Activated CD8-positive, alpha-beta memory T cell treated with anti-CD3 and anti-CD28 coated beads, Interleukin-2, amount 10 ng/mL, durations not matched to agents 7 days and 5 days (primary cell): ENCODE data around the gene NPAS2. TPM values are rescaled to one million over a fixed set of nuclear protein-coding genes. Genes with fewer than 3 reads are reported as not detected.

ENCODE experiments used
- ATAC-seq: fragments of 150-1000 bp; cut with Tn5 transposase; one replicate; pipeline ENCODE4 v1.10.0; 2021; ENCODE audit warnings: moderate library complexity
- CTCF ChIA-PET: fragments of 350-600 bp; sonication (Branson Sonifier 250); formaldehyde crosslinking; loops from one replicate; lab custom pipeline; 2021; ENCODE audit warnings: antibody characterized with exemption; lab: Charles Lee
- DNase-seq: peaks from one replicate; pipeline ENCODE4 v3.0.0-alpha.2; 2020
- H3K27ac Mint-ChIP-seq: one replicate; pipeline ENCODE4 v1.8.0; 2021; ENCODE audit warnings: mild to moderate bottlenecking, mixed read lengths
- H3K27me3 Mint-ChIP-seq: one replicate; pipeline ENCODE4 v1.8.0; 2021; ENCODE audit warnings: mixed read lengths
- H3K36me3 Mint-ChIP-seq: one replicate; pipeline ENCODE4 v1.8.0; 2021; ENCODE audit warnings: mild to moderate bottlenecking, mixed read lengths
- H3K4me1 Mint-ChIP-seq: one replicate; pipeline ENCODE4 v1.8.0; 2021; ENCODE audit warnings: mixed read lengths
- H3K4me3 Mint-ChIP-seq: one replicate; pipeline ENCODE4 v1.8.0; 2021; ENCODE audit warnings: mild to moderate bottlenecking, moderate library complexity, mixed read lengths
- H3K9me3 Mint-ChIP-seq: one replicate; pipeline ENCODE4 v1.8.0; 2022; ENCODE audit warnings: low read depth, mixed read lengths
- total RNA-seq, 2 experiments: library from RNA; stranded (reverse); gene quantifications; one replicate each; pipeline ENCODE4 v1.2.3, GENCODE V29; 2021

Gene NPAS2
- total RNA-seq, 2 experiments from 2014 or later, result 0.41 to 0.47 TPM

DNA sequence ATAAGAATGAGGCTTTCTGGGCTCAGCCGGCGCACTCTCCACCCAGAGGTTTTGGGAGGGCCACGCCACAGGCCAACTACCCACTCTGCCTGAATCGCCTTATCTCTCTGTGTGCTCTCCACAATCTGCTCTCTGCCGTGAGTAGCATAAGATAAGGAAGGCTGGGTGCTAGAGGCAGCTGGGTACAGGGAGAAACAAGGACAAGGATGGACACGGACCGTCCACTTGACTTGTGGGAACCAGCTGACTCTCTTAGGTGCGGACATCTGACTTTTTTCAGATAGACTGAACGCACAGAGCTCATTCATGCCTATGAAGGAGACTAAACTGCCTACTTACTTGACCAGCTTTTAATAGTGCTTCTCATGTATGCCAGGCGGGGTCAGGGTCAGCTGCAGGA is 14.3 kb downstream of the NPAS2 start:
- no peak for ATAC-seq
- H3K36me3 Mint-ChIP-seq, result no peaks in the 10 kb centered on the region
- H3K4me3 Mint-ChIP-seq, result no peak overlapping the region
- no peaks in the 10 kb centered on the region for H3K4me1 Mint-ChIP-seq
- CTCF ChIA-PET, result no interaction called here
- H3K27me3 Mint-ChIP-seq, result peaks cover 3% of the 10 kb centered on the region
- no peaks in the 10 kb centered on the region for H3K9me3 Mint-ChIP-seq
- no peak for DNase-seq
- H3K27ac Mint-ChIP-seq, result no peak overlapping the region

DNA sequence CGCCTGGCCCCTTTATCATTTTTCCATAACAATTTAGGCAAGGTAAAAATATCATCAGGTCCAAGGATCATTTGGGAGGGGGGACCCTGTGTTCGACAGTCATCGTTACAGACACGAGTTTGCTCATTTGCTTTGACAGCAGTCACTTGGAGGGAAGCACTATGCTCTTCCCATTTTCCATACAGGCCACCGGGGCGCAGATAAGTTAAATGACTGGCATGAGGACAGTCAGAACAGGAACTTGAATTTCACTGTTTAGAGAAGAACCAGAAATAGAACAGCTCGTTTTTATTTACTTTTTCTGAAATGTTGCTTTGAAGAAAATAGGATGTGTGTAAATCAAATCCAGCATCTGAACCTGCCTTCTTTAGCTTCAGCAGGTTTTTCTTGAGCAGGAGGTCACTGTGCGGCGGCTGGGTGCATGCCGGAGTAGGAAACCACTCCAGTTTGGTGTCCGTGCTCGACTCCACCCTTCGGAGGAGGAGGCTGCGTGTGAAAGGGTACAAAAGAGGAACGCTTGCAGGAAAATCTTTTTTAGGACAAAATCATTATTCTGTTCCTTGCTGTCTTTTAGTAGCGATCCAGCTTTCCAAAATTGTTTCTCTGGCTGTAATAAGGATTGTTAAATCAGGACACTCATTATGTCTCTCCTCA is 15.2 kb downstream of the NPAS2 start:
- DNase-seq, result no peak
- no peak for ATAC-seq
- Mint-ChIP-seq H3K36me3 (no peaks in the 10 kb centered on the region), H3K9me3 (no peaks in the 10 kb centered on the region), H3K4me1 (no peaks in the 10 kb centered on the region), H3K27ac (no peak overlapping the region), H3K4me3 (no peak overlapping the region), H3K27me3 (no peaks in the 10 kb centered on the region)
- CTCF ChIA-PET, result no interaction called here

DNA sequence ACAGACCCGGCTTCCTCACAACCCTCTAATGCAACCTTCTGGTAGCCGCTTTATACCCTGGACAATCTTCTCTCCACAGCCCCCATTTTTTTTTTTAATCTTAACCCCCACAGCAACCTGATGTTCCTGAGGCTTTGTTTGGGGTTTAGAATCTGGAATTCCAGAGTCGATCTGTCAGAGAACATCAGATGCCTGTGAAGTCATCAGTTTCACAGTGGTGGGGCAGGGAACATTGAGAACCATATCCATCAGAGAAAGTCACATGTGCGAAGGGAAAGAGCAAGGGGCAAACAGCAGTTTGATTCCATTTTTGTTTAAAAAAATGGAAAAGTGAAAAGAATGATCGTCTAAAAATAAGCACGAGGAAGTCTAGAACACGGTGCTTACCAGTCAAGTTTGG is 20.6 kb downstream of the NPAS2 start:
- H3K9me3 Mint-ChIP-seq, result no peaks in the 10 kb centered on the region
- CTCF ChIA-PET, result no interaction called here
- no peak overlapping the region for H3K4me3 Mint-ChIP-seq
- no peak for ATAC-seq
- no peak for DNase-seq
- H3K36me3 Mint-ChIP-seq, result no peaks in the 10 kb centered on the region
- no peak overlapping the region for H3K27ac Mint-ChIP-seq
- no peaks in the 10 kb centered on the region for H3K4me1 Mint-ChIP-seq
- H3K27me3 Mint-ChIP-seq, result no peaks in the 10 kb centered on the region

DNA sequence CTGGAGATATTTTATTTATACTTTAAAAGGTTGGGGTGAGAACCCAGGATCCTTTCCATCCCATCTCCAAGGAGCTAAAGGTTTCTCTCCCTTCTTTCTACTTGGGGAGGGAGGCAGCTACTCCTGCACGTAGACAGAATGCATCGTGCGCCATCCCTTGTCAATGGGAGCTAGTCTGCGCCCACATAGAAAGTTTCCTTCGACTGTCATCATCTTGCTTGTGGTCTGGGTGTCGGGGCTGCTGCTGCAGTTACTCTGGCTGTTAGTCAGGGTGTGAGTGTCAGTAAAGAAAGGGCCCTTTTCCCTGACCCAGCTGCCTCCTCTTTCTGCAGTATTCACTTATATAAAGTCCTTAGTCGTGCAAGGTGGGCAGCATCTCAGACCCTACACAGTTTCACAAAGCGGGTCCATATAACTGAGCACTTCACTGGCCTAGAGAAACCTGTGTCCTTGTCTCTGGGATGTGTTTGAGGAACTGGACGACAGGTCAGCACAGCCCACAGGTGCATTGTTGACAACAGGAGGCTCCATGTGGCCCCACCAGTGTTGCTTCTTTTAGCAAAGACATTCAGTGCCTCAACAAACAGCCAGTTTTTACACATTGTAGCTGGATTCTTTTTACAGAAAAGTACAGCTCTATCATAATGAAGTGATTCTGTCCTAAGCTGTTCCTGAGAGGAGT is 22.4 kb downstream of the NPAS2 start:
- Mint-ChIP-seq H3K27ac (no peak overlapping the region), H3K36me3 (no peaks in the 10 kb centered on the region), H3K4me3 (no peak overlapping the region), H3K4me1 (no peaks in the 10 kb centered on the region), H3K27me3 (no peaks in the 10 kb centered on the region), H3K9me3 (no peaks in the 10 kb centered on the region)
- CTCF ChIA-PET, result no interaction called here
- DNase-seq (no peak), ATAC-seq (no peak)

DNA sequence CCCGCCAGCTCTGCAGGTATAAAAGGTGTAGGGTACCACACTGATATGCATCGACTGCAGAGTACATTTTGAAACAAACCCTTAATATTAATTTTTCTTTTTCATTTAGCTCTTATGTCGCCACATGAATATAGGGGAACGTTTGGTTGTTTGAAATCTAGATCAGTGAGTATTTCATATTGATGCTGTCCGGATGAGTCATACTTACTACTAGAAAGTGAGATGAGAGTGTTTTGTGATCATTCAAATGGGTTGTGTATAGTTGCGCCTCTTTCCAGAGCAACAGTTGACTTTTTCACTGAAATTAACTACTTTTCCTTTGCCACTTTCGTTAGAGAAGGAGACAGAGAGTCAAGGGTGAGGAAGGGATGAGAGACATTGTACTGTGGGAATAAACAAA is 24.6 kb downstream of the NPAS2 start:
- Mint-ChIP-seq H3K27me3 (peaks cover 1% of the 10 kb centered on the region), H3K4me3 (no peak overlapping the region), H3K9me3 (no peaks in the 10 kb centered on the region), H3K36me3 (no peaks in the 10 kb centered on the region), H3K4me1 (no peaks in the 10 kb centered on the region), H3K27ac (no peak overlapping the region)
- CTCF ChIA-PET, result no interaction called here
- DNase-seq (no peak), ATAC-seq (no peak)

DNA sequence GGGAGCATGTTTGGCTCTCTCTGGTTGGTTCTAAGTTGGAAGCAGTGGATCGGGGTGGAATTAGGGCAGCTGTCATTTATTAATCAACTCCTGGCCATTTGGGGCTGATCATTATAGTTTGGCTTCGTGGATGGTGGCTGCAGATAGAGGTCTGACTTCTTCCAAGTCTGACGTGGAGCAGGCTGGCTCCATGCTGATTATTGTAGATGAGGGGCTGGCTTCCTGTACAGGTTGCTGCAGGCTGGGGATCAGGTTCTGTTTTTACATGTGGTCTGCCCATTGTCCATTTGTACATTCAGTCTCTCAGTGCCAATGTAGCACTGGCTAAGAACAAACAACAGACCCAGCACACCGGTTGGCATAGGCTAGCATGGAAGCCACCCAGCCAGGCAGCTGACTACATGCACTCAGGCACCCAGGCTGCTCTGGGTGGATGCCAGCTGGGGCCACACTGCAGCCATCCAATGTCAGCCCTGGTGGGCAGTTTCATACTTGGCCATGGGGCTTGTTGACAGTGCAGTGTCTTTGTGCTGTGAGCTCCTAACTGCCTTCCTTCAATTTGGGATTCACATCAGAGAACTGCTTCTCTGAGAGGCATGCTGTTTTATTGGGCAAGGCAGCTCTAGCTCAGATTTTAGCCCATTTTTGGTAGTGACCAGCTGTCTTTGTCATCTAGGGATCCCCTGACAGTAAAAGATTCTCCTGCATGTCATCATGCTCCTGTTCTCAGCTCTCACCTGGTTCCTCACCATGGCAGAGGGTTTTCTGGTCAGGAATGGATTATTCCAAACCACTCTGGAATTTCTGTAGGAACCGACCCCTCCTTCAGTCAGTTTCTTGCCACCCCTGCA is 25.4 kb downstream of the NPAS2 start:
- CTCF ChIA-PET, result no interaction called here
- ATAC-seq (no peak), DNase-seq (no peak)
- Mint-ChIP-seq H3K9me3 (no peaks in the 10 kb centered on the region), H3K27me3 (peaks cover 4% of the 10 kb centered on the region), H3K36me3 (no peaks in the 10 kb centered on the region), H3K27ac (no peak overlapping the region), H3K4me1 (no peaks in the 10 kb centered on the region), H3K4me3 (no peak overlapping the region)

DNA sequence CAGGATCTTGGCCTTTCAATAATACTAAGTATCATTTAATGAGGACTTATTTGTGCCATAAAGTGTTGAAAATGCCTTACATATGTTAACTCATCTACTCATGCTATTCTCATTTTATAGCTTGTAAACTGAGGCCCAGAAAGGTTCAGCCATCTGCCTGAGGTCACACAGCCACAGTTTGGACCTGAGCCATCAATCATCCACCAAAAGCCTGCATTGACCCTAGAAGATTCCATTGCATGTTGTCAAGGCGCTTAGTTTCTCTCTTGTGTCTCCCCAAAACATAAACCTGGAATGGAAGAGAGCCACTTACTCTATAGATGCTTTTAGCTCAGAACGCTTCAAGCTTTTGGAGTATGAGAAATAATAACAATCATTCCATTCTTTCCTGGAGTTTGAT is 26.8 kb downstream of the NPAS2 start:
- no peak overlapping the region for H3K27ac Mint-ChIP-seq
- H3K36me3 Mint-ChIP-seq, result no peaks in the 10 kb centered on the region
- H3K9me3 Mint-ChIP-seq, result no peaks in the 10 kb centered on the region
- CTCF ChIA-PET, result no interaction called here
- H3K4me1 Mint-ChIP-seq, result no peaks in the 10 kb centered on the region
- H3K4me3 Mint-ChIP-seq, result no peak overlapping the region
- no peak for ATAC-seq
- H3K27me3 Mint-ChIP-seq, result peaks cover 4% of the 10 kb centered on the region
- DNase-seq, result no peak

DNA sequence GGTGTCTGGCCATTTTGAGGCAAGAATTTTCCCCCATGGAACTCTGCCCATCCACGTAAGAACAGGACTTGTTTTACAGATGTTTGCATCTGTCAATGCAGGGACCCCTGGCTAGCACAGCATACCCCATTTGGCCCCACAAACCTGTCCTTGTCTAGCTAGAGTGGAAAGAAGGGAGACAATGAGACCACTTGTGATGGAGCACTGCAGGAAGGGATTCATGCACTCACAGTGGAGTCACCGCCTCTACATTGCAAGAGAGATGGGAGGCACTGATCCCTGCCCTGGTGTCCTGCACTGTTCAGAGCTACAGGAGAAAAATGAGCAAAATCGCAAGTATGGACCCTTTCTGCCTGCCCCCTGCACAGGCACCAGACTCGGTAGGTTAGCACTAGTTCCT is 32.5 kb downstream of the NPAS2 start:
- no peak overlapping the region for H3K27ac Mint-ChIP-seq
- CTCF ChIA-PET, result no interaction called here
- H3K4me1 Mint-ChIP-seq, result no peaks in the 10 kb centered on the region
- H3K36me3 Mint-ChIP-seq, result no peaks in the 10 kb centered on the region
- ATAC-seq (no peak), DNase-seq (no peak)
- peaks cover 4% of the 10 kb centered on the region for H3K27me3 Mint-ChIP-seq
- no peak overlapping the region for H3K4me3 Mint-ChIP-seq
- no peaks in the 10 kb centered on the region for H3K9me3 Mint-ChIP-seq

DNA sequence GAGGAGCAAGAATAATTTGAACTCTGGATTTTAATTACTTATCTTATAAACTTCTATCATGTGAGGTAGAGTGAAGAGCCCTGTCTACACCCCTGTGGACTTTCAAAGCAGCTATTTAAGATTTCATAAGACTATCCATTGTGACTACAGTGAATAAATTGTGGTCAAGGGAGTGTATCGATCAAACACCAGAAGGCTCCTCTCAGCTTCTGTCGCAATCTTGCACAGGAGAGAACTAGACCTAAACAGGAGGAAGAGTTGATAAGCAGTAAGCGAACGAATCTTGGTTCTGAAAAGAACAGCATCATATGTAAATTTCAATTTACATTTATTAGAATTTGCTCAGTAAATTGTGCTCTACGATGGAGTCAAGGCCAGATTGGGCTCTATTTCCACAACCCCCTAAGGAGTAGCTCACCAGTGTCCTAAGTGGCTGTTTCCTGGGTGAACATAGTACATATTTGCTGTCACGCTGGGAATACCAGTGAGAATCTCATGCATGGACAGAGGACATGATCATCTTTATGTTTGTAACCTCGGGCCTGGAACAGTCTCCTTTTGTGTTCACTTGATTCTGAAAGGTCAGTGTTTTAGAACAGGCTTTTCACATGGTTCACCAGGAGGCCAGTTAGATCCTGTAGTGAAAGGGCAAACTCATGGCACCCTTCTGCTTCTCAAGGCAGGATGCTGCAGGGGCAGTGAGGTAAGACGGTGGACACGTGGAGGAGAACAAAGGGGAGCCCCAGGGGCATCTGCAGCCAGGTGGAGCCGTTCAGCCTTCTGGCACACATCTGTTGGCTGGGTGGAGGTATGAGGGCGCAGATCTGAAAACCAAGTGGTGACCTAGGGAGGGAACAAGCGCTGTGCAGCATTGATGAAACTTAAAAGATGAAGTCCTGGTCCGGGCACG is 33.3 kb downstream of the NPAS2 start:
- no peak for DNase-seq
- H3K36me3 Mint-ChIP-seq, result no peaks in the 10 kb centered on the region
- H3K27me3 Mint-ChIP-seq, result peaks cover 4% of the 10 kb centered on the region
- no peaks in the 10 kb centered on the region for H3K4me1 Mint-ChIP-seq
- ATAC-seq, result no peak
- no peak overlapping the region for H3K4me3 Mint-ChIP-seq
- CTCF ChIA-PET, result no interaction called here
- H3K9me3 Mint-ChIP-seq, result no peaks in the 10 kb centered on the region
- H3K27ac Mint-ChIP-seq, result no peak overlapping the region

DNA sequence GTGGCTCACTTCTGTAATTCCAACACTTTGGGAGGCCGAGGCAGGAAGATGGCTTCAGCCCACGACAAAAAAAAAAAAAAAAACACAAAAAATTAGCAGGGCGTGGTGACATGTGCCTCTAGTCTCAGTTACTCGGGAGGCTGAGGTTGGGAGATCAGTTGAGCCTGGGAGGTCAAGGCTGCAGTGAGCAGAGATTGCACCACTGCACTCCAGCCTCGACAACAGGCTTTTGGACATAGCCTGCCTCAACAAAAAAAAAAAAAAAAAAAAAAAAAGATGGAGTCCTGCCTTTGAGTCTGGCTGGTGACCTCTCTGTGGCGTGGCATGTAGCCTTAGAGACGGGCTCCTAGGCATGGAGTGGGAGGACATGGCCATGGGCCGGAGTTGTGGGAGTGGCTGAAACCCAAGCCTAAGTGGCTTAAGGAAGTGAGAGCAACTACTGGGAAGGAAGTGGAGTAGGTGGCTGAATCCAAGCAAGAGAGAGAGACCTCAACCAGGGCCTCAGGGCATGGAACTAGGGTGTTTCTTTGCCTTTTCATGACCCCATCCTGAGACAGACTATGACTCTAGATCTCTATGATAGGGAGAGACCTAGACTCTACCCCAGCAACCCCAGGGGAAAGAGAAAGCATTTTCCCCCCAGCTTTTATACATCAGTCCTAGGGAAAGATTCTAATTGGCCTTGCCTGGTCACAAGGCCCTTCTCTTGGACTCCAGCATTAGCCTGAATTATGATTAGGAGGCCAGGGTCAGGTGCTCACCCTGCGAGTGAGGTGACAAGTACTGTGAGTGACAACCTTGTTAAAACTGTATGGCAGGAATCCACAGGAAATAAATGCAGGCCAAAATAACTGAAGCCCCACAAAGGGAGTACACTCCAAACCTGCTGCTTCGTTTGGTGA is 34.2 kb downstream of the NPAS2 start:
- Mint-ChIP-seq H3K27me3 (peaks cover 4% of the 10 kb centered on the region), H3K36me3 (no peaks in the 10 kb centered on the region), H3K27ac (no peak overlapping the region), H3K9me3 (no peaks in the 10 kb centered on the region), H3K4me1 (no peaks in the 10 kb centered on the region), H3K4me3 (no peak overlapping the region)
- ATAC-seq (no peak), DNase-seq (no peak)
- CTCF ChIA-PET, result no interaction called here

DNA sequence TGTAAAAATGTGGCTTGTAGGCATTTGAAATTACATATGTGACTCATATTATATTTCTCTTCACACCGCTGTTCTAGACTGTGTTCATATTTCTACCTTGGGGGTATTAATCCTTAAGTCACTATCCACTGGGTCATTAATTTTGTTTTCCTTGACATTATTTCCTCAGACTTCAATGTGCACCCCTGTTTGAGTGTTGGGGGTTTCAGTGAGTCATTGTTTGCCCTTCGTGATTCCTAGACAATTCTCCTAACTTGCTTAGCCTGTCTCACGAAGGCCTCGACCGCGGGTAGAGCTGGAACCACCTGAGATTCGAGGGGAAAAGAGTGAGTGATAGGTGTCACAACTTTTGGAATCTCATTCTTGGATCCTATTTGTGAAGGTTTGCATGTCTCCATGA is 35.1 kb downstream of the NPAS2 start:
- no peaks in the 10 kb centered on the region for H3K4me1 Mint-ChIP-seq
- DNase-seq (no peak), ATAC-seq (no peak)
- H3K36me3 Mint-ChIP-seq, result no peaks in the 10 kb centered on the region
- H3K27ac Mint-ChIP-seq, result no peak overlapping the region
- H3K9me3 Mint-ChIP-seq, result no peaks in the 10 kb centered on the region
- peaks cover 2% of the 10 kb centered on the region for H3K27me3 Mint-ChIP-seq
- no peak overlapping the region for H3K4me3 Mint-ChIP-seq
- CTCF ChIA-PET, result no interaction called here

DNA sequence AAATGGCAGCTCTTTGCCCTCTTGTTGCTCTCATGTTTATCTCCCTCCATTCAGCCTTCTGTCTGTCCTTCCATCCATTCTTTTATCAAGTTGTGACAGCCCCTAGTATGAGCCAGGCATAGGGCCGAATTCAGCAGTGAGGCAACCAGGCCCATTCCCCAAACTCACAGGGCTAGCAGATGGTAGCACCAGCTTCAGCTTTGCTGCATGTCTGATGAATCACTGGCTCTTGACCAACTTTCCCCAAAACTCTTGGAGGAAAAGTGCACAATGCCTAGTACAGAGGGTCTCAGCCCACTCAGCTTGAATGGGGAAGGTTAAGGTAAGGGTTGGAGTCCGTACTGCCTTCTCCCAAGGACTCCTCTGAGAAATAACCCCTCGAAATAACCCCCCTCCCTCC is 35.7 kb downstream of the NPAS2 start:
- DNase-seq (no peak), ATAC-seq (no peak)
- CTCF ChIA-PET, result no interaction called here
- Mint-ChIP-seq H3K27me3 (no peaks in the 10 kb centered on the region), H3K36me3 (no peaks in the 10 kb centered on the region), H3K9me3 (no peaks in the 10 kb centered on the region), H3K4me1 (no peaks in the 10 kb centered on the region), H3K4me3 (no peak overlapping the region), H3K27ac (no peak overlapping the region)
